A549 (cell line): ENCODE data around the gene ZNF492. TPM values are rescaled to one million over a fixed set of nuclear protein-coding genes. Genes with fewer than 3 reads are reported as not detected.
"Not testable (repeated sequence)": the region's sequence is repeated elsewhere in the genome, so short reads cannot be mapped to it uniquely, and the experiment has no call there.

ENCODE experiments used
- ATAC-seq, 2 experiments: fragments of 200-7000 bp in 1 of 2; fragments of >200 bp in 1 of 2; cut with Nextera tagmentation in 1 of 2; cut with Tn5 transposase in 1 of 2; 3 replicates each; pipeline versions ENCODE4 v1.8.0 to v1.9.1; 2018 to 2020; ENCODE audit warnings: mild to moderate bottlenecking in 1 of 2, moderate library complexity in 1 of 2
- CTCF ChIA-PET: fragments of 300-600 bp; sonication (Branson Sonifier 250); formaldehyde crosslinking; extraction: SDS; loops from one replicate; lab custom pipeline; 2021; ENCODE audit warnings: antibody characterized with exemption, inconsistent platforms; lab: Yijun Ruan, JAX
- POLR2A ChIA-PET: fragments of 350-600 bp; formaldehyde crosslinking; extraction: SDS; loops from one replicate; lab custom pipeline; 2021; ENCODE audit warnings: antibody characterized with exemption, inconsistent platforms; lab: Yijun Ruan, JAX
- DNase-seq, 2 experiments: peaks; one replicate each; pipeline versions ENCODE4 v3.0.0 to v3.0.0-alpha.2; 2011 to 2016; ENCODE audit warnings: low read depth in 1 of 2, low spot score in 1 of 2
- FAIRE-seq: peaks from 2 replicates; lab custom pipeline; 2011; peaks lifted over from hg19 to GRCh38; lab: Jason Lieb, UNC
- H3K27ac ChIP-seq, 2 experiments: fragments of >200 bp; sonication (Bioruptor Twin); formaldehyde crosslinking; 3 replicates each; pipeline ENCODE4 v1.5.1; 2016 to 2017
- H3K4me1 ChIP-seq: fragments of >200 bp; sonication (Bioruptor Twin); formaldehyde crosslinking; 3 replicates; pipeline ENCODE4 v1.6.1; 2016
- H3K4me2 ChIP-seq: fragments of >200 bp; sonication (Bioruptor Twin); formaldehyde crosslinking; 3 replicates; pipeline ENCODE4 v1.6.1; 2016
- H3K4me3 ChIP-seq: fragments of >200 bp; sonication (Bioruptor Twin); formaldehyde crosslinking; 3 replicates; pipeline ENCODE4 v1.5.1; 2016
- H3K9me3 ChIP-seq: fragments of >200 bp; sonication (Bioruptor Twin); formaldehyde crosslinking; 3 replicates; pipeline ENCODE4 v1.6.1; 2016
- ATOH8 ChIP-seq: fragments of 250-450 bp; sonication (Bioruptor Pico); IDR thresholded peaks from 2 replicates; pipeline ENCODE4 v1.5.0; 2020; ENCODE audit warnings: low read depth, mild to moderate bottlenecking, moderate library complexity
- CHD4 ChIP-seq: fragments of 200-600 bp; sonication (generic); IDR thresholded peaks from 2 replicates; pipeline ENCODE4 v1.6.1; 2016; ENCODE audit warnings: antibody characterized with exemption, mild to moderate bottlenecking, borderline replicate concordance
- EHMT2 ChIP-seq: fragments of 200-600 bp; sonication (generic); IDR thresholded peaks from 2 replicates; pipeline ENCODE4 v1.6.1; 2016; ENCODE audit warnings: antibody characterized with exemption, low read depth, mild to moderate bottlenecking, moderate library complexity
- ESRRA ChIP-seq: fragments of 150-350 bp; IDR thresholded peaks from 2 replicates; pipeline ENCODE4 v1.6.1; 2014; ENCODE audit warnings: mild to moderate bottlenecking, low read length, borderline replicate concordance
- FOSB ChIP-seq: fragments of 250-450 bp; sonication (Bioruptor Pico); IDR thresholded peaks from 2 replicates; pipeline ENCODE4 v1.5.0; 2020; ENCODE audit warnings: mild to moderate bottlenecking, moderate library complexity
- HMGXB4 ChIP-seq: fragments of 250-450 bp; sonication (Bioruptor Pico); IDR thresholded peaks from 2 replicates; pipeline ENCODE4 v1.5.0; 2021; ENCODE audit warnings: mild to moderate bottlenecking, moderate library complexity, borderline replicate concordance
- HOXA7 ChIP-seq: fragments of 250-450 bp; sonication (Bioruptor Pico); IDR thresholded peaks from 2 replicates; pipeline ENCODE4 v1.5.0; 2020; ENCODE audit warnings: mild to moderate bottlenecking, moderate library complexity
- HOXB5 ChIP-seq: fragments of 250-450 bp; sonication (Bioruptor Pico); IDR thresholded peaks from 2 replicates; pipeline ENCODE4 v1.5.0; 2020; ENCODE audit warnings: mild to moderate bottlenecking, moderate library complexity
- KDM5A ChIP-seq: fragments of 200-600 bp; sonication (generic); IDR thresholded peaks from 2 replicates; pipeline ENCODE4 v1.6.1; 2016; ENCODE audit warnings: antibody characterized with exemption, mild to moderate bottlenecking
- MAFK ChIP-seq: fragments of 450-650 bp; IDR thresholded peaks from 2 replicates; pipeline ENCODE4 v1.6.1; 2014; ENCODE audit not compliant: partially characterized antibody
- MAX ChIP-seq: IDR thresholded peaks from 2 replicates; pipeline ENCODE4 v1.6.1; 2012
- MYC ChIP-seq: IDR thresholded peaks from 2 replicates; pipeline ENCODE4 v1.6.1; 2012; ENCODE audit warnings: mild to moderate bottlenecking, inconsistent platforms, low read length, improper control_type of control experiment, borderline replicate concordance
- RARB ChIP-seq: fragments of 250-450 bp; sonication (Bioruptor Pico); IDR thresholded peaks from 2 replicates; pipeline ENCODE4 v1.8.0; 2021; ENCODE audit warnings: mild to moderate bottlenecking, moderate library complexity
- RCOR1 ChIP-seq: fragments of 150-350 bp; IDR thresholded peaks from 2 replicates; pipeline ENCODE4 v1.6.1; 2014; ENCODE audit warnings: antibody characterized with exemption, low read length, low read depth
- RFX5 ChIP-seq: fragments of 450-650 bp; IDR thresholded peaks from 2 replicates; pipeline ENCODE4 v1.7.1; 2014; ENCODE audit warnings: antibody characterized with exemption, mild to moderate bottlenecking, moderate library complexity
- TFCP2L1 ChIP-seq: fragments of 250-450 bp; sonication (Bioruptor Pico); IDR thresholded peaks from 2 replicates; pipeline ENCODE4 v1.5.0; 2021; ENCODE audit warnings: mild to moderate bottlenecking
- ZC3H11A ChIP-seq: fragments of 450-650 bp; IDR thresholded peaks from 2 replicates; pipeline ENCODE4 v1.6.1; 2014; ENCODE audit warnings: antibody characterized with exemption, mild to moderate bottlenecking
- ZSCAN20 ChIP-seq: fragments of 250-450 bp; sonication (Bioruptor Pico); IDR thresholded peaks from 2 replicates; pipeline ENCODE4 v1.8.0; 2022; ENCODE audit warnings: mild to moderate bottlenecking, moderate library complexity
- WGBS: methylation state at CpG from one replicate; pipeline ENCODE4 v1.1.6; 2017; ENCODE audit errors: missing lambda C conversion rate; 5-methylcytosine and 5-hydroxymethylcytosine counted together
- polyA plus RNA-seq, 4 experiments: library from polyadenylated mRNA; depleted of rRNA in 3 of 4; stranded (reverse); fragments of >200 nt; fragmentation: RNase III in 1 of 4; extraction: RNeasy Plus Mini Kit Qiagen cat#74134 plus additional on column Dnase treatment in 1 of 4; gene quantifications; 2 replicates in 3 of 4; 3 replicates in 1 of 4; pipeline ENCODE4 v1.2.3, GENCODE V29; 2011 to 2017
- TF ChIP-seq, protein P1 (sequence below): fragments of 450-650 bp; IDR thresholded peaks from 2 replicates; pipeline ENCODE4 v1.6.1; 2014; ENCODE audit warnings: antibody characterized with exemption
- TF ChIP-seq, protein P2 (sequence below): IDR thresholded peaks from 2 replicates; pipeline ENCODE4 v1.6.1; 2012; ENCODE audit warnings: low read depth, borderline replicate concordance

The ZNF492 gene
- polyA plus RNA-seq, 2 of the 4 experiments (the other 2 are of a cell fraction), result not detected

DNA sequence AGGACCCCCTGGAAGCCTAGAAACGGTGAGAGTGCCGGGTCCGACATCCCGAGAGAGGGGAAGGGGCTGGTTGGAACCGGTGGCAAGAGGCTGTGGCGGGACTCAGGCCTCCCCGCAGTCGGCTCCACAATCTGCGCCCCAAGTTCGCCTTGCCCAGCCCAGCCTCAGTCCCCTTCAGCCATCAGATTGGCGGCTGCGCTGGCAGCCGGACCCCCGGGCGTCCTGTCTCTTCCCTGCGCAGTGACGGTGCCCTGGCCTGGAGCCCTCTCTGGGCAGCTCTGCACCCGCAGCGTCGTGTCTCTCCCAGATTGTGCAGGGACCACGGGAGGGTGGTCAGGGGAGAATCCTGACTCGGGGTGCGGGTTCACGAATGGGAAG lies 315 bp downstream of the ZNF492 start:
- Histone ChIP-seq H3K4me3 (no peak overlapping the region), H3K9me3 (peaks cover 32% of the 10 kb centered on the region; the same call in 2 of the 3 replicates), H3K27ac (no peak overlapping the region), H3K4me1 (no peaks in the 10 kb centered on the region)
- ATAC-seq, result no peak
- 45% methylated on average over 18 of the region's 24 CpGs for WGBS
- FAIRE-seq, result no peak
- DNase-seq, result no peak
- POLR2A ChIA-PET, result no interaction called here
- TF ChIP-seq MAFK (no peak), HOXA7 (CRISPR knock-in tag) (no peak), KDM5A (no peak), EHMT2 (no peak), RCOR1 (no peak), MYC (no peak), ZSCAN20 (no peak), ZC3H11A (no peak), HMGXB4 (no peak), ESRRA (no peak), HOXB5 (no peak), MAX (no peak), RFX5 (no peak)
- TF ChIP-seq, protein P1, sequence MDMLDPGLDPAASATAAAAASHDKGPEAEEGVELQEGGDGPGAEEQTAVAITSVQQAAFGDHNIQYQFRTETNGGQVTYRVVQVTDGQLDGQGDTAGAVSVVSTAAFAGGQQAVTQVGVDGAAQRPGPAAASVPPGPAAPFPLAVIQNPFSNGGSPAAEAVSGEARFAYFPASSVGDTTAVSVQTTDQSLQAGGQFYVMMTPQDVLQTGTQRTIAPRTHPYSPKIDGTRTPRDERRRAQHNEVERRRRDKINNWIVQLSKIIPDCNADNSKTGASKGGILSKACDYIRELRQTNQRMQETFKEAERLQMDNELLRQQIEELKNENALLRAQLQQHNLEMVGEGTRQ, result no peak
- TF ChIP-seq, all 56 proteins: peak for 0
- H3K4me2 ChIP-seq, result no peak overlapping the region
- CTCF ChIA-PET, result no interaction called here

- H3K4me3 ChIP-seq, H3K27ac ChIP-seq, FAIRE-seq, H3K4me2 ChIP-seq, DNase-seq, H3K4me1 ChIP-seq, POLR2A ChIA-PET, ATAC-seq, CTCF ChIA-PET: not testable (repeated sequence)
- H3K9me3 ChIP-seq, result peaks cover 36% of the 10 kb centered on the region
- whole genome bisulfite sequencing, result 33% methylated on average over 2 of the region's 2 CpGs
Observed at GRCh38 chr19:22685493-22685892, 51.4 kb downstream of the ZNF492 start.

DNA sequence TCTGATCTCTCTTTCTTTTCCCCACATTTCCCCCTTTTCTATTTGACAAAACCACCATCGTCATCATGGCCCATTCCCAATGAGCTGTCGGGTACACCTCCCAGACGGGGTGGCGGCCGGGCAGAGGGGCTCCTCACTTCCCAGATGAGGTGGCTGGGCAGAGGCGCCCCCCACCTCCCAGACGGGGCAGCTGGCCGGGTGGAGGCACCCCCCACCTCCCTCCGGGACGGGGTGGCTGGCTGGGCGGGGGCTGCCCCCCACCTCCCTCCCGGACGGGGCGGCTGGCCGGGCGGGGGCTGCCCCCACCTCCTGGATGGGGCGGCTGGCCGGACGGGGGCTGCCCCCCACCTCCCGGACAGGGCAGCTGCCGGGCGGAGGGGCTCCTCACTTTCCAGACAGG lies 68.5 kb downstream of the ZNF492 start:
- POLR2A ChIA-PET, CTCF ChIA-PET, ATAC-seq, H3K4me3 ChIP-seq, H3K4me1 ChIP-seq, H3K27ac ChIP-seq, FAIRE-seq, H3K4me2 ChIP-seq, DNase-seq: not testable (repeated sequence)
- 59% methylated on average over 3 of the region's 22 CpGs for WGBS
- H3K9me3 ChIP-seq, result peaks cover 22% of the 10 kb centered on the region; the same call in 2 of the 3 replicates

GRCh38 chr19:22703096-22703495 lies 69.0 kb downstream of the ZNF492 start:
- peaks cover 20% of the 10 kb centered on the region; the same call in 2 of the 3 replicates for H3K9me3 ChIP-seq
- H3K4me2 ChIP-seq, CTCF ChIA-PET, ATAC-seq, DNase-seq, H3K4me3 ChIP-seq, POLR2A ChIA-PET, H3K4me1 ChIP-seq, H3K27ac ChIP-seq, FAIRE-seq: not testable (repeated sequence)
- 65% methylated on average over 25 of the region's 28 CpGs for WGBS

DNA sequence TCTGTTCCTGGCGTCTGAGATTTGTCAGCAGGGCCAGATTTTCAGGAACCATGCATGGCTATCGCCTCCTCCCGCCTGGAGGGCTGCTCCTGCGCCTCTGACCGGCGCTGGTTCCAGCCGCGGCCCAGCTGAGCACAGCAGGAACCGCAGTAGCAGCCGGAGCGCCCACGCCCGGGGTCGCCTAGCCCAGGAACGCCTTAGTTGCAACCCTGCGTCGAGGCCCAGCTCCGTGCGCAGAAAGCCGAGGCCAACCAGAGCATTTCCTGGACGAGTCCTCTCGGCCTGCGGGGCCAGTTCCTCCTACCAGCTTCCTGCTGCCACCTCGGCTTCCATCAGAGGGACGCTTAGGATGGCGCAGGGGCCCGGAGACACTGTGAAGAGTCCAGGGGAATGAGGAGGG lies 74.9 kb downstream of the ZNF492 start:
- no peak for FAIRE-seq
- no peak overlapping the region for H3K4me2 ChIP-seq
- H3K9me3 ChIP-seq, result peaks cover 31% of the 10 kb centered on the region
- WGBS, result 45% methylated on average over 24 of the region's 27 CpGs
- ATAC-seq, result no peak
- H3K27ac ChIP-seq, result no peak overlapping the region
- no peaks in the 10 kb centered on the region for H3K4me1 ChIP-seq
- no peak for DNase-seq
- CTCF ChIA-PET, result no interaction called here
- no peak overlapping the region for H3K4me3 ChIP-seq
- POLR2A ChIA-PET, result no interaction called here
- TF ChIP-seq ATOH8 (no peak), TFCP2L1 (CRISPR knock-in tag) (no peak), RCOR1 (no peak), RARB (no peak), CHD4 (no peak), FOSB (CRISPR knock-in tag) (no peak), MAX (no peak), RFX5 (no peak), HMGXB4 (no peak)
- TF ChIP-seq, protein P2, sequence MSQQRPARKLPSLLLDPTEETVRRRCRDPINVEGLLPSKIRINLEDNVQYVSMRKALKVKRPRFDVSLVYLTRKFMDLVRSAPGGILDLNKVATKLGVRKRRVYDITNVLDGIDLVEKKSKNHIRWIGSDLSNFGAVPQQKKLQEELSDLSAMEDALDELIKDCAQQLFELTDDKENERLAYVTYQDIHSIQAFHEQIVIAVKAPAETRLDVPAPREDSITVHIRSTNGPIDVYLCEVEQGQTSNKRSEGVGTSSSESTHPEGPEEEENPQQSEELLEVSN, result no peak
